ENCODE measurements around the gene LGALS1.
"Not testable (repeated sequence)": the region's sequence is repeated elsewhere in the genome, so short reads cannot be mapped to it uniquely, and the experiment has no call there.

The LGALS1 gene

GRCh38 chr22:37716708-37717107, 41.3 kb downstream of the LGALS1 start:
- no peak for TF ChIP-seq CTCF (IDR thresholded peaks at IDR 0.05; ENCODE audit: low read depth, low read length)
- no peak for DNase-seq (ENCODE audit: extremely low read depth, low read depth)

GRCh38 chr22:37717235-37717634, 41.8 kb downstream of the LGALS1 start:
- DNase-seq (ENCODE audit: extremely low read depth, low read depth) = not testable (repeated sequence)

GRCh38 chr22:37717746-37718305, 42.4 kb downstream of the LGALS1 start:
- DNase-seq (ENCODE audit: extremely low read depth, low read depth) = not testable (repeated sequence)

- DNase-seq (ENCODE audit: extremely low read depth, low read depth) = no peak
- no peak for TF ChIP-seq CTCF (IDR thresholded peaks at IDR 0.05; ENCODE audit: low read depth, low read length)
Observed at GRCh38 chr22:37725551-37726240, 50.3 kb downstream of the LGALS1 start.

- no peak for DNase-seq (ENCODE audit: extremely low read depth, low read depth)
- peak; percentile 26 for TF ChIP-seq CTCF (IDR thresholded peaks at IDR 0.05; ENCODE audit: low read depth, low read length)
Observed at GRCh38 chr22:37726241-37726887, 50.9 kb downstream of the LGALS1 start.

GRCh38 chr22:37728620-37729019, 53.2 kb downstream of the LGALS1 start:
- DNase-seq (ENCODE audit: extremely low read depth, low read depth) = no peak
- no peak for TF ChIP-seq CTCF (IDR thresholded peaks at IDR 0.05; ENCODE audit: low read depth, low read length)
